HepG2 (cell line): ENCODE results near the gene MUC6.

Experiments
- SP1 ChIP-seq, 2 experiments: fragments of 450-650 bp in 1 of 2; sonication (generic) in 1 of 2; formaldehyde crosslinking in 1 of 2; IDR thresholded peaks; 2 replicates each; pipeline versions ENCODE4 v1.4.0 to v1.6.1; 2016 to 2020; ENCODE audit warnings: missing genetic modification reagents in 1 of 2
- ZNF274 ChIP-seq: sonication (generic); formaldehyde crosslinking; IDR thresholded peaks from 2 replicates; pipeline ENCODE4 v1.5.1; 2020; ENCODE audit warnings: mild to moderate bottlenecking, missing genetic modification reagents

- TF ChIP-seq ZNF274 (CRISPR knock-in tag) (no peak), SP1 (IDR thresholded peaks at IDR 0.05) (no peak), SP1 (CRISPR knock-in tag; IDR thresholded peaks at IDR 0.05) (no peak)
These were observed 19.7 kb upstream of the MUC6 start for GRCh38 chr11:1055990-1056771.
